Measurements from ENCODE around the gene CGB3. TPM values are rescaled to one million over a fixed set of nuclear protein-coding genes. Genes with fewer than 3 reads are reported as not detected.

The CGB3 gene
- total and polyA plus RNA-seq, 2 of the 4 experiments (the other 2 are of a cell fraction), result not detected

DNA sequence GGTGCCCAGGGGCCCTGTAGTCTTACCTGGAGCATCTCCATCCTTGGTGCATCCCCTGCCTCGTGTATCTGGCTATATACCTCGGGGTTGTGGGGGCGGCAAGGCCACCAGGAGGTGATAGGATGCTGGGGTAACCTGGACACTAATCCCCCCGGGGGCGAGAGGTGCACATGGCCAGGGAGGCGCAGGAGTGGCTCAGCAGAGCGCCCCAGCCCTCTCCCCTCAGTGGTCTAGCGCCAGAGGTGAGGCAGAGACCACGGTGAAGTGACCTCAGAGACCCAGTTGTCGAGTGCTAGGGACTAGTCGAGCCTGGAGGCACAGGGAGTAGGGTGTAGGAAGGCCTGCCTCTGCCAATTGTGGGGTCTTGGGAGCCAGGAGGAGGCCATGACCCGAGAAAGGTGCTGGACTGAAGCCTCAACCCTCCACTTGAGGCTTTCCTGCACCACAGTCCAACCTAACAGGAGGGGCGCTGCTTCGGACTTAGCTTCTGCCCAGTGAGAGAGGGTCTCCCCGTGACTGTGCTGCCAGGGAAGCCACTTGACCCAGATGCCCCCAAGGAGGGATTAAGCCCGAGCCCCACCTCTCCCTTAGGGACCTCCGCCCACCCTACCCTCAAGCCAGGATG, 7.0 kb downstream of the CGB3 start, which contains the start of gene LHB:
LHB (minus strand) TSS at position 51 of the 625 bp plus-strand sequence; CDS start at position 41, 10 bp downstream.
- no peak for ATAC-seq (ENCODE audit: low read depth)
- POLR2A ChIA-PET (ENCODE audit: unreplicated experiment), result no interaction called here
- TF ChIP-seq MAZ (IDR thresholded peaks at IDR 0.05; ENCODE audit: borderline replicate concordance, low read depth, low read length) (no peak), CEBPB (IDR thresholded peaks at IDR 0.05; ENCODE audit: low read depth, low read length) (no peak), CHD1 (IDR thresholded peaks at IDR 0.05; ENCODE audit: low read depth, low read length) (no peak), RAD21 (IDR thresholded peaks at IDR 0.05; ENCODE audit: low read length) (no peak), FOS (IDR thresholded peaks at IDR 0.05; ENCODE audit: low read depth, low read length) (no peak), MAFK (IDR thresholded peaks at IDR 0.05; ENCODE audit: low read depth, low read length) (no peak), MXI1 (IDR thresholded peaks at IDR 0.05; ENCODE audit: borderline replicate concordance, low read depth, low read length) (no peak), NFE2L2 (IDR thresholded peaks at IDR 0.05; ENCODE audit: low read depth, low read length) (no peak), RCOR1 (IDR thresholded peaks at IDR 0.05; ENCODE audit: insufficient replicate concordance, low read length) (no peak), POLR2A (IDR thresholded peaks at IDR 0.05; ENCODE audit: low read depth, low read length) (no peak), RFX5 (IDR thresholded peaks at IDR 0.05; ENCODE audit: low read depth, low read length) (no peak), SMC3 (IDR thresholded peaks at IDR 0.05; ENCODE audit: low read depth, low read length) (no peak)
- TF ChIP-seq, protein P1, sequence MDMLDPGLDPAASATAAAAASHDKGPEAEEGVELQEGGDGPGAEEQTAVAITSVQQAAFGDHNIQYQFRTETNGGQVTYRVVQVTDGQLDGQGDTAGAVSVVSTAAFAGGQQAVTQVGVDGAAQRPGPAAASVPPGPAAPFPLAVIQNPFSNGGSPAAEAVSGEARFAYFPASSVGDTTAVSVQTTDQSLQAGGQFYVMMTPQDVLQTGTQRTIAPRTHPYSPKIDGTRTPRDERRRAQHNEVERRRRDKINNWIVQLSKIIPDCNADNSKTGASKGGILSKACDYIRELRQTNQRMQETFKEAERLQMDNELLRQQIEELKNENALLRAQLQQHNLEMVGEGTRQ (IDR thresholded peaks at IDR 0.05; ENCODE audit: low read depth, low read length), result no peak
- TF ChIP-seq, protein P2, sequence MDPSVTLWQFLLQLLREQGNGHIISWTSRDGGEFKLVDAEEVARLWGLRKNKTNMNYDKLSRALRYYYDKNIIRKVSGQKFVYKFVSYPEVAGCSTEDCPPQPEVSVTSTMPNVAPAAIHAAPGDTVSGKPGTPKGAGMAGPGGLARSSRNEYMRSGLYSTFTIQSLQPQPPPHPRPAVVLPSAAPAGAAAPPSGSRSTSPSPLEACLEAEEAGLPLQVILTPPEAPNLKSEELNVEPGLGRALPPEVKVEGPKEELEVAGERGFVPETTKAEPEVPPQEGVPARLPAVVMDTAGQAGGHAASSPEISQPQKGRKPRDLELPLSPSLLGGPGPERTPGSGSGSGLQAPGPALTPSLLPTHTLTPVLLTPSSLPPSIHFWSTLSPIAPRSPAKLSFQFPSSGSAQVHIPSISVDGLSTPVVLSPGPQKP (IDR thresholded peaks at IDR 0.05; ENCODE audit: borderline replicate concordance, low read depth, low read length), result no peak
- TF ChIP-seq, protein P3, sequence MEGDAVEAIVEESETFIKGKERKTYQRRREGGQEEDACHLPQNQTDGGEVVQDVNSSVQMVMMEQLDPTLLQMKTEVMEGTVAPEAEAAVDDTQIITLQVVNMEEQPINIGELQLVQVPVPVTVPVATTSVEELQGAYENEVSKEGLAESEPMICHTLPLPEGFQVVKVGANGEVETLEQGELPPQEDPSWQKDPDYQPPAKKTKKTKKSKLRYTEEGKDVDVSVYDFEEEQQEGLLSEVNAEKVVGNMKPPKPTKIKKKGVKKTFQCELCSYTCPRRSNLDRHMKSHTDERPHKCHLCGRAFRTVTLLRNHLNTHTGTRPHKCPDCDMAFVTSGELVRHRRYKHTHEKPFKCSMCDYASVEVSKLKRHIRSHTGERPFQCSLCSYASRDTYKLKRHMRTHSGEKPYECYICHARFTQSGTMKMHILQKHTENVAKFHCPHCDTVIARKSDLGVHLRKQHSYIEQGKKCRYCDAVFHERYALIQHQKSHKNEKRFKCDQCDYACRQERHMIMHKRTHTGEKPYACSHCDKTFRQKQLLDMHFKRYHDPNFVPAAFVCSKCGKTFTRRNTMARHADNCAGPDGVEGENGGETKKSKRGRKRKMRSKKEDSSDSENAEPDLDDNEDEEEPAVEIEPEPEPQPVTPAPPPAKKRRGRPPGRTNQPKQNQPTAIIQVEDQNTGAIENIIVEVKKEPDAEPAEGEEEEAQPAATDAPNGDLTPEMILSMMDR (conservative IDR thresholded peaks at IDR 0.05; ENCODE audit: low read depth, low read length), result no peak

More for the DNA sequence above, 7.0 kb downstream of the CGB3 start, which contains the start of gene LHB:
- Histone ChIP-seq H4K5ac (ENCODE audit: low read depth, low read length) (no peak within 1 kb of the TSS), H2BK15ac (ENCODE audit: low read depth, low read length) (no peak within 1 kb of the TSS), H2BK120ac (ENCODE audit: low read depth, low read length) (no peak within 1 kb of the TSS), H2BK5ac (ENCODE audit: low read depth, low read length, poor library complexity, severe bottlenecking) (no peak within 1 kb of the TSS), H3K36me3 (ENCODE audit: control insufficient read depth, insufficient read depth, low read length) (peaks cover 31% of the 10 kb centered on the region), H3K27me3 (ENCODE audit: control insufficient read depth, insufficient read depth, low read length) (peaks cover 2% of the 10 kb centered on the region; the same call in 1 of the 2 replicates), H3K27ac (ENCODE audit: insufficient read depth, low read length) (no peak within 1 kb of the TSS), H3K4me3 (ENCODE audit: insufficient read depth, low read depth, low read length) (peak within 1 kb of the TSS; percentile 32), H2AFZ (replicated peaks; ENCODE audit: low read length, poor library complexity) (peak within 1 kb of the TSS; percentile 78), H3K4me2 (ENCODE audit: low read depth, low read length) (peak within 1 kb of the TSS; percentile 93), H3K56ac (ENCODE audit: extremely low read depth, insufficient read depth, low read length) (no peak within 1 kb of the TSS; the same call in 1 of the 2 replicates), H4K91ac (ENCODE audit: insufficient read depth, low read depth, low read length) (no peak within 1 kb of the TSS), H3K9me3 (ENCODE audit: control insufficient read depth, insufficient read depth, low read length) (no peaks in the 10 kb centered on the region), H3K79me1 (ENCODE audit: low read depth in 1 of 2, low read length in 2 of 2) (peaks cover 0 to 3% of the 10 kb centered on the region in 2 experiments; a peak in 1 of 4 replicates), H2AK5ac (ENCODE audit: low read depth, low read length) (no peak within 1 kb of the TSS), H3K14ac (replicated peaks; ENCODE audit: low read depth, low read length) (no peak within 1 kb of the TSS), H4K20me1 (ENCODE audit: insufficient read depth, low read length) (no peaks in the 10 kb centered on the region; the same call in 1 of the 2 replicates), H2BK20ac (ENCODE audit: low read depth, low read length) (no peak within 1 kb of the TSS), H3K4me1 (ENCODE audit: control insufficient read depth, insufficient read depth, low read length) (peaks cover 5% of the 10 kb centered on the region; the same call in 1 of the 2 replicates), H4K8ac (ENCODE audit: low read depth in 2 of 2, low read length in 2 of 2) (peak within 1 kb of the TSS in 1 of 2 experiments; percentile 67; a peak in 1 of 4 replicates), H3K18ac (ENCODE audit: low read depth, low read length) (no peak within 1 kb of the TSS), H3K9me1 (ENCODE audit: insufficient read depth, low read length) (0 out of 2 replicates have a peak, but pooled peaks cover 3% of the 10 kb centered on the region), H3K23ac (ENCODE audit: low read depth, low read length) (no peak within 1 kb of the TSS), H2AK9ac (replicated peaks; ENCODE audit: low read depth, low read length, poor library complexity) (peak within 1 kb of the TSS; percentile 60), H3K4ac (ENCODE audit: low read depth, low read length) (no peak within 1 kb of the TSS), H3K9ac (ENCODE audit: low read depth, low read length) (no peak within 1 kb of the TSS)
- dilution Hi-C loops (cut with HindIII; ENCODE audit: low sequenced_read_pairs, unreplicated experiment) (no loop called here), intact Hi-C loops (cut with micrococcal nuclease) (no loop called here), in situ Hi-C loops (cut with MboI; ENCODE audit: low sequenced_read_pairs) (no loop called here)
- no peak for DNase-seq
- 80% methylated on average over 2 of the region's 17 CpGs; no CpG with 5 or more reads in 1 of the 2 experiments for WGBS, 2 experiments (ENCODE audit: extremely low coverage in 2 of 2, insufficient read length in 1 of 2)
- BruUV-seq (replicated peaks), result no TSS peak
- CTCF ChIA-PET, result interaction anchor here (1.2 to 1.5 kb wide), 2 partner anchors 24 to 39 kb away, joined by 4 to 5 read pairs; partner anchors contain the start of genes GYS1 and RUVBL2

Measured in IMR-90 (cell line).